NCI-H1105 (cell line): ENCODE measurements around the gene P4HA3.
A peak's percentile ranks its signal among the peaks of the same experiment; 100 is the strongest.

Experiments used
- DNase-seq: peaks from one replicate; lab custom pipeline; 2025; lab: John Stamatoyannopoulos, UW

The P4HA3 gene

GRCh38 chr11:74262725-74263124 lies 48.7 kb downstream of the P4HA3 start:
- DNase-seq, result no peak

GRCh38 chr11:74257959-74258553 lies 53.4 kb downstream of the P4HA3 start:
- no peak for DNase-seq

GRCh38 chr11:74256378-74257133 lies 54.9 kb downstream of the P4HA3 start:
- no peak for DNase-seq

- DNase-seq, result peak; percentile 40
Observed at GRCh38 chr11:74255741-74256375, 55.6 kb downstream of the P4HA3 start.

GRCh38 chr11:74253361-74253760 lies 58.1 kb downstream of the P4HA3 start:
- no peak for DNase-seq

- DNase-seq, result no peak
Observed at GRCh38 chr11:74249496-74249895, 61.9 kb downstream of the P4HA3 start.

GRCh38 chr11:74248469-74248868 lies 63.0 kb downstream of the P4HA3 start:
- DNase-seq, result no peak

- no peak for DNase-seq
Observed at GRCh38 chr11:74238243-74238642, 73.2 kb downstream of the P4HA3 start.

GRCh38 chr11:74237541-74237940 lies 73.9 kb downstream of the P4HA3 start:
- no peak for DNase-seq

- no peak for DNase-seq
Observed at GRCh38 chr11:74235121-74235520, 76.3 kb downstream of the P4HA3 start.

- DNase-seq, result no peak
Observed at GRCh38 chr11:74233683-74234082, 77.8 kb downstream of the P4HA3 start.

GRCh38 chr11:74232311-74232950 lies 79.0 kb downstream of the P4HA3 start:
- DNase-seq, result no peak

GRCh38 chr11:74226907-74227306 lies 84.5 kb downstream of the P4HA3 start:
- no peak for DNase-seq

- DNase-seq, result no peak
Observed at GRCh38 chr11:74225565-74225964, 85.9 kb downstream of the P4HA3 start.

GRCh38 chr11:74221816-74222215 lies 89.6 kb downstream of the P4HA3 start:
- no peak for DNase-seq

- DNase-seq, result no peak
Observed at GRCh38 chr11:74220376-74220775, 91.1 kb downstream of the P4HA3 start.
